SK-N-DZ (cell line): ENCODE measurements around the gene KIF5C.
"Not testable (repeated sequence)": the region's sequence is repeated elsewhere in the genome, so short reads cannot be mapped to it uniquely, and the experiment has no call there.

ENCODE experiments used
- DNase-seq: peaks from one replicate; pipeline ENCODE4 v3.0.0-alpha.2; 2015; ENCODE audit warnings: low spot score

KIF5C gene

DNA sequence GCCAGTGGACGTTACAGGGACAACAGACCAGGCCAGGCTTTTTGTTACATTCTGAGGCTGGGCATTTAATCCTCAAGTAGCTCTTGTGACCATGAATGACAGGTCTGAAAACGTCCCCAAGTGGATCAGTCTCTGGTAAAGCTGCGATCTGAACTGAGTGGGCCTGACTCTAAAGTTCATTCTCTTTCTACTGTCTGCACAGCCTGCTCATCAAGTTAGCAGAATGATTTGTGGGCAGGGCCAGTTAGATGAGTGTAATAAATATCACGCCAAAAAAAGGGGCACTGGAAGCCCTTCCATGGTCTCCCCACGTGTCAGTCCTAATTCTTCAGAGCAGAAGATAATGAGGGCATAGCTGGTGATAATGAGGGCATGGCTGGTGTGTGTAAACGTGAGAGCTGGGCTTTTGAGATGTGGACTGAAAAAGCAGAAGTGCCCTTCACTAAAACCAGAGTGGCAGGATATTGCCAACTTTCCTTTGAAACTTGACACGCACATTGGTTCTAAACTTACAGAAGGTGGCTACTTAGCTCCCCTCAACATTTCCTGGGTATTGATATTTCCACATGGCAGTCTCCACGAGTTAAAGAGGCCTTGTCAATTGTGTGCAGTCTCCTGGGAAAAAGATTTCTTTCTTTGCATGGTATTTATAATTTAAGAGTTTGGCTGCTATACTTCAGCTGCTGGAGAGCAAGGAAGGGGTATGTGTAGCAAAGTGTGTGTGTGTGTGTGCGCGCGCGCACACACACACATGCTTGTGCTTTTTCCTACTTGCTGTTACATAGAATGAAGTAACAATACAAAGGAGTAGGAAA lies 90.8 kb downstream of the KIF5C start:
- no peak for DNase-seq

- DNase-seq, result no peak
Observed at GRCh38 chr2:148966438-148966758, 91.4 kb downstream of the KIF5C start.

DNA sequence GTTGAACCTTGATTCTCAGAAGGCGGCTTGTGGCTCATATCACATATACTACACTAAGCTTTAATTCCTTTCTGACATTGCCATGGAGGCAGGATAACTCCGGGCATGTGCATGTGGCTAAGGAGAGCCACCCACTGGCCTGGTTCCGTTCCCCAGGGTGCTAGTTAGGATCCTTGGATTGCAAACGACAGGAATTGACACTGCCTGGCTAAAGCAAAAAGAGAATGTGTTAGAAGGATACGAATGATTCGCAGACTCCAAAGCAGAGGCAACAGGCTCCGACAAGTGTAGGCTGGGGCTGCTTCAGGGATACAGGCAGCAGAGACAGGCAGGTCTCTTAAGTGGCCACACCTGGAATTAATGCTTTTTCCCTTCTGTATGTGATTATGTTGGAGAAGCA lies 92.0 kb downstream of the KIF5C start:
- DNase-seq, result no peak

DNA sequence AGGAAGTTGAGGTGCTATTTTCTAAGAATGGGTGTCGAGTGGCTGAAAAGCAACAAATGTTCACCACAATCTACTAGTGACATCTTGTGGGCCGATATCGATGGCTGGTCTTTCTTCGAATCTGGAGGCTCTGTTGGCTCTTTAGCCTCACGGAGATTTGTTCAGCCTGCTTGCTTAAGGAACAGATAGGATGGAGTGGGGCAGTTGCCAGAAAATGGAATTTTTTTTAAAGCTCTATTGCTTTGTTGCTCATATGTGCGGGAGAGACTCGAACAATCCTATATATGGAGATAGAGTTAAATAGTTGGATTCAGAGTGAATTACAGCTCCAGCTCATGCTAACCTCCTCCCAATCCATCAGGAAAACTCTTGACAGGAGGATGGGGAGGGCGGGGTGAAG lies 92.6 kb downstream of the KIF5C start:
- DNase-seq, result no peak

DNA sequence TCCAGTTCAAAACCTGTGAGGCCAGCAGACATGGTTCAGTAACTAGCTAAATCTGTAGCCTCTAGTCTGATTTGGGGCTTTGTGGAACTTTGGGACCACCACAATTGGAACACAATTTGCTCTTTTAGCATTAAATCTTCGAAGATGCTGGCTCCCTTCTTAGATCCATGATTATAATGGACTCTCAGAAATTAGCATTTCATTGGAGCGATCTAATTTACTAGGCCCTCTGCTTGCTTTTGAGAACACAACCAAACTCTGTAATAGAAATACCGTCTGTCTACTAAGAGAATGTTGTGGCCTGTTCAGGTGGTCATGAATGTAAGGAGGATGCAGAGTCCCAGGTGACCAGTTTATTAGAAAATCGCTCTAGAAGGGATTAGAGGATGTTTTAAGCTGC lies 93.3 kb downstream of the KIF5C start:
- no peak for DNase-seq

GRCh38 chr2:148968776-148969319 lies 93.8 kb downstream of the KIF5C start:
- DNase-seq, result no peak

- peak; percentile 83 for DNase-seq
Observed at GRCh38 chr2:148969659-148970061, 94.6 kb downstream of the KIF5C start.

DNA sequence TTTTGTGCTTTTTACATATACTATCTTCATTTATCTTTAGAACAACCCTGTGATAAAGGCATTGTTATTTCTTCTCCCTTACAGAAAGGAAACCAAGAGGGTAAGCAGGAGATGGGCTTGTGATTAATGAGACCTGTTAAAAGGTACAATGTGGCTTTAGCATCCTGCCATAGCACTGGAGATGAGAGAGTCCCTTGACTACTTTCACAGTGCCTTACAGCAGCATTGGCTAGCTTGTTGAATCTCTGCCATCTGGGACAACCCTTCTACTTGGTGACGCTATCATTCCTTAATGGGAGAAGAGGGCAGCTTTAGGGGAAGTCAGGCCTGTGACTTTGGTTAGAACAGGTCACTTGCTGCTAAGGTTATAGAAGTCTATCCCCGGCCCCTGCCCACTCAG lies 95.4 kb downstream of the KIF5C start:
- no peak for DNase-seq

GRCh38 chr2:148971547-148971946 lies 96.5 kb downstream of the KIF5C start:
- DNase-seq, result no peak

DNA sequence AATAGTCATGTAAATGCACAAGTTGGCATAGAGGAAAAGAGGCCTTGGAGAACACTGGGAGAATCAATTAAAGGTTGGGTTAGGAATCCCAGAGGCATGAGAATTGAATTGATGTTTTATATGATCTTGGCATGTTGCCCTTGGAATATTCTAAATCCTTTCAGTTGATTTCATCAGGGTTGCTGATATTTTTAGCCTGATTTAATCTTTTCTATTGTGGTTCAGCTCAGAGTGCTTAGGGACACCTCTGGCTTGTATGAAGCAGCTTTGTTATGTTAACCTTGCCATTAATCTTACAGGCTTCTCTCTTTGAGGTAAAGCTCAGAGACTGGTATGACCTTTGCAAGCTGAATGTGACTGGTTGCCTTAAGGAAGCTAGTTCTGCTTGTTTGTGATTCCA lies 99.1 kb downstream of the KIF5C start:
- DNase-seq, result no peak

- peak; percentile 18 for DNase-seq
Observed at GRCh38 chr2:148978026-148978685, 103.1 kb downstream of the KIF5C start.

DNA sequence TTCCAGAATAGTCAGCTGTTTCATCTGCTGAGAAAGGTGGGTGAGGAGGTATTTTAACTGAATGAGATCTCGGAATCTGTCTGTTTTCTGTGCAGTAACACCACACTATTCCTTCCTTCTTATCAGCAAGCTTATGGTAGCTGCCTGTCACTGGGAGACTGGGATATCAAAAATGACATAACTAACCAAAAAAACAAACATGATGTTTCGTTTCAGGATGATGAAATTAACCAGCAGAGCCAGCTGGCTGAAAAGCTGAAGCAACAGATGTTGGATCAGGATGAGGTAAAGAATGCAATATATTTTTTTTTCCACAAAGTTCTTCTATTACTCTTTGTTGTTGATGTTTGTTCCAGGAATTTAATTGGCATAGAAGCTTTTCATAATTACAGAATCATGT lies 103.7 kb downstream of the KIF5C start:
- DNase-seq, result peak; percentile 14

- no peak for DNase-seq
Observed at GRCh38 chr2:148979164-148979918, 104.3 kb downstream of the KIF5C start.

DNA sequence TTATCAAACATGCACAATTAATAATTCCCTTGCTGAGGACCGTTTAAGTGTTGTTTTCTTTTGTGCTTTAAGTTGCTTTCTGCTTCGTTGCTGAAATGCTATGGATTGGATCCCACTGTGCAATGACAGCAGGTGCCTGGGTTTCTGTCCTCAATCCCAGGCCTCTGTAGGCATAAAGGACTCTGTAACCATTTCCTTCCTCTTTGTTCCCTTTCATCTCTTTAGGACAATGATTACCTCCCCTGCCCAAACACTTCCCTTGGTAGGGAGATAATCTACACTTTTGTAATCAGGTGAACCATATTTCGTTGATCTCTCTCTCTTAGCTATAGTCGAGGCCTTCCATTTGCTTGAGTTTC lies 104.9 kb downstream of the KIF5C start:
- no peak for DNase-seq

- DNase-seq, result not testable (repeated sequence)
Observed at GRCh38 chr2:148980496-148980895, 105.5 kb downstream of the KIF5C start.

DNA sequence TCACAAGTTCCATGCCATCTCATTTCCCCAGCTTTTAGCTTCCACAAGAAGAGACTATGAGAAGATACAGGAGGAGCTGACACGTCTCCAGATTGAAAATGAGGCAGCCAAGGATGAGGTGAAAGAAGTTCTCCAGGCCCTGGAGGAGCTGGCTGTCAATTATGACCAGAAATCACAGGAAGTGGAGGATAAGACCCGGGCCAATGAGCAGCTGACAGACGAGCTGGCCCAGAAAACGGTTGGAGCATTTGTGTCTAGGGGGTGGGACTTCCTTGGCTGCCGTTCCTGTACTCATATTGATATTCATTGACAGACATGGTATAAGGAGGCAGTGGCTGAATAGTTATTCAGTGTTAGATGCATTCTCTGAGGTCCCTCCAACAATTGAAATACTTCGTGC lies 106.3 kb downstream of the KIF5C start:
- no peak for DNase-seq

DNA sequence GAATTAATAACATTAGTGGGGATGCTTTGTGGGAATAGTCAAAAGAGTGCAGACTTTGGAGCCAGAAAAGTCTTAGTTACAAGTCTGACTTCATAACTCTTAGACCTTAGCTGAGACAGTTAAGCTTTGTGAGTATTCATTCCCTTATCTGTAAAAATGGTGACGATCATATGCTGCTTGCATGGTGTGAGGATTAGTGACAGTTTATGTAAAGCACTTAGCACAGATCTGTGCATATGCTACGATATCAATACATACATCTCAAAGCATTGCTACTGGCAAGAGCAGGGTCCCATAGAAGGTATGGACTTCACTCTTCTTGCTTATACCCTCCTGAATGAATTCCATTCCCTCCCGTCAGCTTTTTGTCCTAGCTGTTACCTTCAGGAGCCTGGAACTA lies 106.8 kb downstream of the KIF5C start:
- DNase-seq, result no peak

- DNase-seq, result no peak
Observed at GRCh38 chr2:148982282-148982681, 107.3 kb downstream of the KIF5C start.

GRCh38 chr2:148983896-148984295 lies 108.9 kb downstream of the KIF5C start:
- no peak for DNase-seq

DNA sequence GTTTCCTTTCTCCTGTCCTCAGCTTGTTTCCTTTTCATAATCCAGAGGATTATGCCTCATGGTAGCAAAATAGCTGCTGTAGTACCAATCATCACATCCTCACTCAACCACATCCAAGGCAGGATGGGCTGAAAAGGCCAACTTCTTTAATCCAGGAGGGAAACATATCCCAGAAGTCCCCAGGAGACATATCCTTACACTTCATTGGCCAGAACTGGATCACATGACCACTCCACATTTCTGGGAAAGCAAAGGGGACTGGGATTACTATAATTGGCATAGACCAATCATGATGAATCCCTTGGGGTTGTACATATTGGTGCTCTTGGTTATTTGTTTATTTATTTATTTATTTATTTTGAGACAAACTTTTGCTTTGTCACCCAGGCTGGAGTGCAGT lies 109.4 kb downstream of the KIF5C start:
- DNase-seq, result no peak

GRCh38 chr2:148987286-148987685 lies 112.3 kb downstream of the KIF5C start:
- no peak for DNase-seq

DNA sequence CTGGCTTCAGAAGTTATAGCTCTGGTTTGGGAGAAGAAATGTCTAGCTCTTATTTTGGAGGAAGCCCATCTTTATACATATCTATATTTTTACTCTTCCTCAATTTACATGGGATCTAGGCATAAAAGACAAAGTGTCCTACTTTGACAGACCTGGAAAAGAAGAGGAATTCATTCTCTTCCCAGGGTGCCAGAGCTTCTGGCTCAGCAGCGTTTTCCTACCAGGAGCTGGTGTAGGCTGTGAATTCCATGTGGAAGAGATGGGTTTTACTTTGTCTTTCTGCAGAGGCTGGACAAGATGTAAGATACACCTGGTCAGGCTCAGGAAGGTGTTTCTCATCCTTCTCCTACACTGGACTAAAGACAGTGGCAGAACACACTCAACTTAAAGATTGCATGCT lies 113.3 kb downstream of the KIF5C start:
- DNase-seq, result no peak
